H1 (cell line): ENCODE data around the gene CXCL3.

Experiments used
- CTCF ChIP-seq, 3 experiments: IDR thresholded peaks; 1 replicate in 2 of 3; 2 replicates in 1 of 3; pipeline versions ENCODE4 v1.5.1 to v1.6.1; 2011; ENCODE audit warnings: low read length in 3 of 3, mild to moderate bottlenecking in 3 of 3, inconsistent platforms in 2 of 3, low read depth in 1 of 3, moderate library complexity in 1 of 3; ENCODE audit not compliant: insufficient read depth in 1 of 3; ENCODE audit errors: control extremely low read depth in 1 of 3
- EP300 ChIP-seq, 2 experiments: IDR thresholded peaks; 1 replicate in 1 of 2; 2 replicates in 1 of 2; pipeline ENCODE4 v1.6.1; 2011 to 2012; ENCODE audit warnings: low read depth in 2 of 2, low read length in 2 of 2, mild to moderate bottlenecking in 2 of 2, borderline replicate concordance in 1 of 2, inconsistent platforms in 1 of 2, moderate library complexity in 1 of 2
- EZH2 ChIP-seq: fragments of 200-600 bp; sonication (generic); IDR thresholded peaks from 2 replicates; pipeline ENCODE4 v1.7.1; 2012; ENCODE audit warnings: low read depth, mild to moderate bottlenecking, moderate library complexity, low read length, inconsistent platforms; ENCODE audit not compliant: severe bottlenecking
- HDAC6 ChIP-seq: IDR thresholded peaks from one replicate; pipeline ENCODE4 v1.7.1; 2012; ENCODE audit warnings: low read depth, mild to moderate bottlenecking, inconsistent platforms, low read length, moderate library complexity
- KDM1A ChIP-seq: fragments of 200-600, 300-600 bp; sonication (generic); IDR thresholded peaks from 2 replicates; pipeline ENCODE4 v1.7.1; 2016; ENCODE audit warnings: mild to moderate bottlenecking, low read length, borderline replicate concordance
- POLR2A ChIP-seq, 2 experiments: IDR thresholded peaks; 1 replicate in 1 of 2; 2 replicates in 1 of 2; pipeline ENCODE4 v1.6.1; 2011; ENCODE audit warnings: low read depth in 2 of 2, low read length in 2 of 2, mild to moderate bottlenecking in 2 of 2; ENCODE audit errors: control extremely low read depth in 1 of 2
- RAD21 ChIP-seq, 2 experiments: IDR thresholded peaks in 1 of 2; conservative IDR thresholded peaks in 1 of 2; 2 replicates each; pipeline ENCODE4 v1.6.1; 2011; ENCODE audit warnings: low read depth in 2 of 2, low read length in 2 of 2, improper control_type of control experiment in 1 of 2, inconsistent platforms in 1 of 2, mild to moderate bottlenecking in 1 of 2, moderate library complexity in 1 of 2
- RFX5 ChIP-seq: IDR thresholded peaks from 2 replicates; pipeline ENCODE4 v1.6.1; 2011; ENCODE audit warnings: low read depth, low read length, improper control_type of control experiment, borderline replicate concordance
- TF ChIP-seq, protein P1 (sequence below): IDR thresholded peaks from 2 replicates; pipeline ENCODE4 v1.6.1; 2011; ENCODE audit warnings: low read depth, mild to moderate bottlenecking, low read length; ENCODE audit not compliant: insufficient read depth

GRCh38 chr4:74004668-74005067 is 33.8 kb downstream of the CXCL3 start:
- TF ChIP-seq, protein P1, sequence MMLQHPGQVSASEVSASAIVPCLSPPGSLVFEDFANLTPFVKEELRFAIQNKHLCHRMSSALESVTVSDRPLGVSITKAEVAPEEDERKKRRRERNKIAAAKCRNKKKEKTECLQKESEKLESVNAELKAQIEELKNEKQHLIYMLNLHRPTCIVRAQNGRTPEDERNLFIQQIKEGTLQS: no peak
- no peak for TF ChIP-seq CTCF (IDR thresholded peaks at IDR 0.05; ENCODE audit: control extremely low read depth in 1 of 3, insufficient read depth in 1 of 3, low read depth in 1 of 3, low read length in 3 of 3)
- no peak for TF ChIP-seq KDM1A
- TF ChIP-seq EP300 (IDR thresholded peaks at IDR 0.05; ENCODE audit: borderline replicate concordance in 1 of 2, low read depth in 2 of 2, low read length in 2 of 2): no peak
- TF ChIP-seq HDAC6: no peak
- TF ChIP-seq RAD21 (IDR thresholded peaks at IDR 0.05 in 1 of 2, conservative IDR thresholded peaks at IDR 0.05 in 1 of 2; ENCODE audit: low read depth in 2 of 2, low read length in 2 of 2): no peak
- no peak for TF ChIP-seq EZH2
- no peak for TF ChIP-seq POLR2A (IDR thresholded peaks at IDR 0.05; ENCODE audit: control extremely low read depth in 1 of 2, low read depth in 2 of 2, low read length in 2 of 2)
- TF ChIP-seq RFX5: no peak
